Activated CD8-positive, alpha-beta memory T cell treated with anti-CD3 and anti-CD28 coated beads, Interleukin-2, amount 50 U/mL, for 24 hours (primary cell): ENCODE data around the gene RAPGEF5.

Source experiments
- DNase-seq: peaks from one replicate; pipeline ENCODE4 v3.0.0-alpha.2; 2020; ENCODE audit errors: extremely low read depth

Gene RAPGEF5

DNA sequence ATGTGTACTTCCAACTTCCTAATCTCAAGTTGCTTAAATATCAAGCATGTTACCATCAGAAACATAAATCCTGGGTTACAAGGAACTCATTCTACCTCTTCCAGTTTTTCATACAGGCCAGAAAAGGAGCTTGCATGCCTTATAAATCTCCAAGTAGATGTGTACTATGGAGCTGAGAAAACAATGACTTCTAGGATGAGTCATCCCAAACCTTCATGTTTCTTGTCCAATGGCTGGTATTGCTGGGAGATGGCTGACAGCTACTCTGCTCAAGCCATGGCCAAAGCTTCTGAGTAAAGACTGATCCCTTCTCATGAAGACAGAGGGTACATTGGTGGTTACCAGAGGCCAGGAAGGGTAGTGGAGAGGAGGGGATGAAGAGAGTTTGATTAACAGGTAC lies 8.6 kb downstream of the RAPGEF5 start:
- DNase-seq: no peak

DNA sequence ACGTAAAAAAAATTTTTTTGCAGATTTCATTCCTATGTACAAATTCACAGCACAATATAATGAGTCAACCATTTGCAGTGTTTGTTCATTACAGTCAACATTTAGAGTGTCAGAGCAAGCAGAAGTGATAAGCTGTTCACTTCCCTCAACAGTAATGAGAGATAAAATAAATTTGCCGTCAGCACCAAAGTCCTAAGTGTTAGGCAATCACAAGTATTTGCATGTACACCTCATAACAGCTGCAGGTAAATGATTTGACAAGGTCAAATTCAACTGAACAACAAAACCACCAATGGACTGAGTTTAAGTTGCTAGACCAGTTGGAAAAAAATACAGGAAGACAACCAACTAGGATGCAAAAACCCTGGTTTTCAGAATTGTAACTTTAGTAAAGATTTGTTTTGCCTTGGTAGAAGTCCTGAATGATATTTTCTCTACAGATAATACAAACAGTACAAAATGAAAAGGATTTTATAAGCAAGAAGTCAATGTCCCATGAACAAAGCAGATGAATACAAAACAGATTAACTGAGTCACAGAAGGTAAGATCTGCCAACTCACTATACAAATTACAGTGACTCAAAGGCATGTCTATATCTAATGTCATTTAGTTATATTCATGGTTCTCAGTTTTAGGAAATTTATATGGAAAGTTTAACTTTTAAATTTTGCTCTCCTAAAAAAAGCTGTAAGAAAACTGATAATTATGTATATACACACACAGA lies 10.4 kb downstream of the RAPGEF5 start:
- no peak for DNase-seq

DNA sequence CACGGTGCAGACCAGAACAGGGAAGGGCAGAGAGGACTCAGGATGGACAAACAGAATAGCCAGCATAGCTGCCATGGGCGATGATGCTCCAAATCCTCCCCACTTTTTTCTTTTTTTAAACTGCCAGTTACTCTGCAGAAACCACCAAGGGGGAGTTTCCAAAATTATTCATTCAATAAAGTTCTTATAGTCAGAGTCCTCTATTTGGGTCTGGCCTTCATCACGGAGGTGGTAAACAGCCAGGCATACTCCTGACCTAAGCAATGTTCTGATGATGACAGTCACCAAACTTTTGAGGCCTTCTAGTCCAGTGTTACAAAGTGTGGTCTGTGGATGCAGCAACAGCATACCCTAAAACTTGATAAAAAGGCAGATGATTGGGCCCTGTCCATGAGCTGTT lies 12.3 kb downstream of the RAPGEF5 start:
- DNase-seq: no peak

DNA sequence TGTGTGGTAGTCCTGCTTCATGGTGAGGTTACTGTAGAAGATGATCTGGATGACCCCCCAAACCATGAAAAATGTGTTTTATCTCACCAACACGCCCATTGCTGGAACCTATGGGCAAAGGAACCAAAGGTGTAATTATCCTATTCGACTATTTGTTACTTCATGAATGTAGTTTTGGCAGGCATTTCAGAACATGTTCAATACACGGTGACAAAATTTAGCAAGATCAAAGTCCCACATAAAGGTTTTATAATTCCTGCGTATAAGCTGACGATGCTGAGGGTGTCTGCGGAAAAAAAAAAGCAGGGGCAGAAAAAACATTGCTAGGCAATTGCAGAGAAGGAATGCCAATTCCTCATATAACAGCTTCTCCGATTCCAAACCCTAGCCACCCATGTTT lies 13.3 kb downstream of the RAPGEF5 start:
- DNase-seq: no peak

DNA sequence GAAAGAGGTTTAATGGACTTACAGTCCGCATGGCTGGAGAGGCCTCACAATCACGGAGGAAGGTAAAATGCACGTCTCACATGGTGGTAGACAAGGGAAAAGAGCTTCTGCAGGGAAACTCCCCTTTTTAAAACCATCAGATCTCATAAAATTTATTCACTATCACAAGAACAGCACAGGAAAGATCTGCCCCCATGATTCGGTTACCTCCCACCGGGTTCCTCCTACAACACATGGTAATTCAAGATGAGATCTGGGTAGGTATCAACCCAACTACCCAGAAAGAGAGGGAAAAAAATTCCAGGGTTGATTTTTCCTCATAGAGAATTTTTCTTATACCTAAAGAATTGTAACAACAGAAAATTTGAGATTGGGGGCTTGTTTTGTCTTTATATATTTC lies 13.9 kb downstream of the RAPGEF5 start:
- DNase-seq: no peak

DNA sequence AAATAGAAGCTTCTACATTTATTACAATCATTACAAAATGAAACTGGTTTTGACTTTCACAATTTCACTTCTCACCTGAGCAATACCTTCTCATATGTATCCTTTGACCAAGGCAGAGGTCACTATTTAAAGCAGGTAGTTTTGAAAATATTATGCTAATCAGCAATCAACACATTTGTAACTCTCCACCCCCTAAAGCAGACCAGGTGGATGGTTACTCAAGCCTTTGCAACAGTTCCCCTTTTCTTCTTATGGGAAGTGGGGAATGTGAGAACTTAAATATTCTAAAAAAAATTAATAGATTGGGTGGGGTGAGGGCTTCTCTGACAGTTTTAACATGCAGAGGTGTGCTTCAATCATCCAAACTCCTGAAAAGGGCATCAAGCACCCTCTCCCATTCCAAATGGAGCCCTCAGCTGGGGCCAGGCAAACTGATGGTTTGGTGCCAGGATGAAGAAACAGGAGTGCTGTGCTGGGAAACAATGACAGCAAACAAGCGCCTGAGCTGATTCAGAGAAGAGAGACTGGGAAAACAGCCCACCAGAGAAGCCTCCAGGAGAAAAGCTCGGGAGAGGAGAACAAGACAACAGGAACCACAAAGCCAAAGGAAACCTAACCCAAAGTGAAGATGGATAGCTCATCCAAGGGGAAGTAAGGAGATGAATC lies 17.1 kb downstream of the RAPGEF5 start:
- DNase-seq: no peak

DNA sequence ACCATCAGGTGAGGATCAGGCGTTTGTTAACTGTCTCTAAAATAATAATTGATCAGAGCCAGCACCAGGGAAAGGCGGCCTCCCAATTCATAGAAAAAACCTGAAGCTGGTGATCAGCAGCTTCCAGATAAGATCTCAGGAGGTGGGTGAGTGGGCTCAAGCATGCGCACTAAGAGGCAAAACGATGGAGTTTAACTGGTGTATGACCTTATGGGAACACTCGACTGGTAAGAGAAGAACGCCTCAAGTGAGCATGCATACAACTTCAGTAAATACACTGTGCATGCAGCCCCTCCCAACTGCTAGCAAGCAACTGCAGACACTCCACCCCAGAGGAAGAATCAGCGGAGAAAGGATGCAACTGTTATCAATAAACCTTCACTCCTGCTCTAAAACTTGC lies 18.1 kb downstream of the RAPGEF5 start:
- DNase-seq: no peak

DNA sequence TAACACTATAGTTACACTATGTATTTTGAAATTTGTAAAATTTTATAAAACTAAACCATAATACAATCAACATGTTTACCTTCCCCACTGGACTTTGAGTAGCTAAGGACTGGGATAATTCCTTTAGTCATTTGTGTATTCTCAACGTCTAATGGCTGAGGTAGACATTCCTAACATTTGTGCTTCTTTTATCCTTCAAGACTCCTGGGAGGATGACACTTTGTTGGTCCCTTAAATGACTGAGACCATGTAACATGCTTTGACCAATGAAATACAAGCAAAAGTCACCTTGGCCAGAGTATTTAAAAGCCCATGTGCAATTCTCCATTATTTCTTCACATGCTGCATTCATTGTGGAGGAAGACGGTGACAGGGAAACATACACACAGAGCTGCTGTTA lies 18.5 kb downstream of the RAPGEF5 start:
- no peak for DNase-seq

DNA sequence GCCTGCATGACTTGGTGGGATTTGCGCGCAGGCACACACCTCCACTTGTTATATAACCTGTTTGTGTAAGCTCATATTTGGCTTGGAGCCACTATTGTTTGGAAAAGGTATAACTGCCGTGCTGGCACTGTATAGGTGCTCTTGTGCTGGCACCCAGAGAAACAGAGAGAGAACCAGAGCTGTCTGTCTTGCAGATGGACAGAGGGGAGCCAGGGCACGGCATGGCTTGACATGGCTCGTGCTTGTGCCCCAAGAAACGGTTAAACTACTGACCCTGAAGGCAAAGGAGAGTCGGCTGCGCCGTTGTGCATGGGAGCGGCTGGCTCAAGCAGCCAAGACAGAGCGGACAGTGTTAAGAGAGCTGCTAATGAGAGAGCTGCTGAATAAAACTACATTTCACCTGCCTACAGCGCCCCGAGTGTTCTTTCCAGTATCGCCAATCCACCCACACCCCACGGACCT lies 23.2 kb downstream of the RAPGEF5 start:
- no peak for DNase-seq

DNA sequence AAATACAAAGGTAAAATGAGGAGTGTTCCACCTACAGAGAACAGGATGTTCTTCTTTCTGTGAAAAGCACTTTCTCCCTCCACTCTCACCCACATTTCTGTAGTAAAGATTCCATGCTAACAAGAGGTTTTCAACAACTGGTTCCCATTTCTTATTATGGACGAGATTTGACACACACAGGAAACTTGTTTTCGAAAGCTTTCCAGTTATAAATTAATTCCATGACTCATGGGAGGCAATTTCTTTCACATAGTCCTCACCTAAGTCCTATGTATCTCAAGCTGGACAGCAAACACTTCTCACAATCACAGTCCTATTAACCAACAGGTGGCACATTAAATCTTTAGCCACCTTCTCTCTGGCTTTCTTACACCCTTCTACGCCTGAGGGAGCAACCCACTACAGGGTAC lies 24.5 kb downstream of the RAPGEF5 start:
- no peak for DNase-seq

DNA sequence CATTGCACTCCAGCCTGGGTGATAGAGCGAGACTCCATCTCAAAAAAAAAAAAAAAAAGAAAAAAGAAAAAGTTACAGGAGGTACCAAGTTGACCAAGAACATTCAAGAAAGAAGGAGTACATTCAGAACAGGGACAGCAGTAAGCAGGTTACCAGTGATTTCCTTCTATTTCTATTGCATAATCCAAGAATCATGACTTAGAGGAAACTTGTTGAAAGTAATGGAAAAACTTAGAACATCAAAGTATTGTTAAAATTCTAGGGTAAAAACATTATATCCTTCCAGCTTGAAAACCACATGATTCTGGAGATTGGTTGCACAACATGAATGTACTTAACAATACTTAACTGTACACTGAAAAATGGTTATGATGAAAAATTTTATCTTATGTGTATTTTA lies 25.2 kb downstream of the RAPGEF5 start:
- DNase-seq: no peak

DNA sequence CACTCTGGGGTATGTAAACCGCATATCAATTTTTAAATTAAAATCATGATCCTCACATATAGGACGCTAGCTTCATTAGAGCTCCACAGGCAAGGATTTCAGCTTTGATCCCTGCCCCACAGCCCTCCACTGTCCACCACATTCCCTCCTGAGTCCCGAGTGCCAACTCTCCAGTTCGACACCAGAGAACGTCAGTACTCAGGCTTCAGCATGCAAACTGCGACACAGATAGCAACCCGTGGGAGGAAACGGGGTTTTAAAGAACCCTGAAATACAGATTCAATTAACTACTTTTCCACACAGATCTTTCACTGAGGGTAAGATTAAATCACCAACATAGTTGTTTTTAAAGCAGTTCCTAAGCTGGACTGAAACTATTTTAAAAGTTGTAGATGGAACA lies 26.1 kb downstream of the RAPGEF5 start:
- DNase-seq: no peak

DNA sequence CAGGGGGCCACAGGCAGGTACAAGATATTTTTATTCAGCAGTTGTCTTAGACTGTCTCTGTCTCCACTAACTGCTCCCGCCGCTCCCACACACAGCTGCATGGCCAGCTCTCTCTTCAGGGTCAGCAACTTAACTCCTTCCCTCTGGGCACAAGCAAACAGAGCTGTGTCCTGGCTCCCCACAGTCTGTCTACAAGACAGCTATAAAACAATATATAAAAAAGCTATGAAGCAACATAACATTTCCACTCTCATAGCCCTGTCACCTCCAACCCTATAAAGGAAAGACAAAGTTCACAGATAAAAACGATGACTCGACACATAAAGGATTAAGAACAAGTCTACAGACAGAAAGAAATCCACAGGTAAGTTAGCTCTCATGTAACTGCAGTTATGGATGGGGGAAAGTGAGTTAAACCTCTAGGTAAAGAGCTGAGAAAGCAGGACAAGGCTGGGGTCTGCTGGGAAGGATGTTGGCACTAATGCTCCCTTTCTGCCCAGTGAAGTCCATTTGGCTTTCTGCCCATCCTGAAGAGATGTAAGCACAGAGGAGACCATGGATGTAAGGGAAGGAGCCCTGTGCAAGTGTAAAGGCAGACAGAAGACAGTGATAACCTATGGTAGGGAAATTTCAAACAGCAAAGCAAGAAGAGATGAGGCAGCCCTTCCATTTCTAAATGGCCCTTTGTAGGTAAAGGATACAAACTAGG lies 27.0 kb downstream of the RAPGEF5 start:
- no peak for DNase-seq

DNA sequence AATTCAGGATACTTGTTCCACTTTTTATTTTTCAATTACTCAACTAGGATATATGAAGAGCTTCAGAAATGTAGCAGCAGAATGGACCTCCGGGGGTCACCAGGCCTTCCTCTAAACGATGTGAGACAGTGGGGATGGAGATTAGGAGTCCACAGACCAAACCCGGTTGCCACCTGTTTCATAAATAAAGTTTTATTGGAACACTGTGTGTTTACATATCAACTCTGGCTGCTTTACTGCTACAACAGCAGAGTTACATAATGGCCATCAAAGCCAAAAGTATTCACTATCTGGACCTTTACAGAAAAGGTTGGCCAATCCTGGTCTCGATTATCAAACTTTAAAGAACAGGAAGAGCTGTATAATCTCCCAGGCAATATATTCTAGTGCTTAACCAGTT lies 30.8 kb downstream of the RAPGEF5 start:
- DNase-seq: no peak

DNA sequence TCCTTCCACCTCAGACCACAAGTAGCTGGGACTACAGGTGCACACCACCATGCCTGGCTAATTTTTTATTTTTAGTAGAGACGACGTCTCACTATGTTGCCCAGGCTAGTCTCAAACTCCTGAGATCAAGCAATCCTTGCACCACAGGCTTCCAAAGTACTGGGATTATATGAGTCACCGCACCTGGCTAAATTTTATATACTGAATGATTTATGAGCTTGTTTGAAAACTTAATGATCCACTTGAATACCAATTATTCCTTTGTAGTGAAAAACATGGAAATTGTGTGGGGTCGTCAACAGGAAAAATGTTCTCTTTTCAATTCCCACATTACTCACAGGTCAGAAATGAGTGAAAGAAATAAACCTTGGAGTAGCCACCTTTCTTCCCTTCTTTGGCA lies 31.3 kb downstream of the RAPGEF5 start:
- DNase-seq: no peak

DNA sequence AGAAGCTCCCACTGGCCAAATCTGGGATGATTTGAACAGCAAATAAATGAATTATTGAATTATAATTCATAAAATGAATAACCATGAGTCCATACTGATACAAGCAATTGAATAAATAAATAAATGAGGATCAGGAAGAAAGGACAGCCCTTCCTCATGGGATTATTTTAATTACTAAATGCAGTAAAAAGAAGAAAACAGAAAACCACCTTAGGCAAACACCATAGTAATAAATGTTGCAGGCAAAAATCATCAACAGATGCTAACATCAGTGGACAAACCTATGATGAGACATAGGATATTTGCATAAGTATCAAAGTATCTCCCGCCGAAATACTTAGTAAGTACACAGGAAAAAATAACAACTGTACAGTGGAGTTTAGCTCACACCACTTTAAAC lies 33.2 kb downstream of the RAPGEF5 start:
- no peak for DNase-seq

DNA sequence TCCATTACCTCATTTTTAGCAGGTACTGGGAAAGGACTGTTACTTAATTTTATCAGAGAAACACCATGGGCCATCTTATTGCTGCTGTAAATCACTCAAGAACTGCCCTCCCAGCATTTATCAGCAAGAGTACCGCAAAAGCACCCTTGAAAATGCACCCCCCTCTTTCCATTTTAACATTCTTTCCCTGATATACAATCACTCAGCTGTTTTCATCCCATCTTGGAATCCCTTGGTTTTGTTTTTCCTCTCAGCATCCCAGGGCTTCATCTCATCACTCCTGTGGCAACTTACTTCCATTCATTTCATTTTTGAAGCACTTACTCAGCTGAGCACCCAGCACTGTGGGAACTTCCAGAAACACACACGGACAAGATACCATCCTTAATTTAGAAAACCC lies 36.5 kb downstream of the RAPGEF5 start:
- no peak for DNase-seq

DNA sequence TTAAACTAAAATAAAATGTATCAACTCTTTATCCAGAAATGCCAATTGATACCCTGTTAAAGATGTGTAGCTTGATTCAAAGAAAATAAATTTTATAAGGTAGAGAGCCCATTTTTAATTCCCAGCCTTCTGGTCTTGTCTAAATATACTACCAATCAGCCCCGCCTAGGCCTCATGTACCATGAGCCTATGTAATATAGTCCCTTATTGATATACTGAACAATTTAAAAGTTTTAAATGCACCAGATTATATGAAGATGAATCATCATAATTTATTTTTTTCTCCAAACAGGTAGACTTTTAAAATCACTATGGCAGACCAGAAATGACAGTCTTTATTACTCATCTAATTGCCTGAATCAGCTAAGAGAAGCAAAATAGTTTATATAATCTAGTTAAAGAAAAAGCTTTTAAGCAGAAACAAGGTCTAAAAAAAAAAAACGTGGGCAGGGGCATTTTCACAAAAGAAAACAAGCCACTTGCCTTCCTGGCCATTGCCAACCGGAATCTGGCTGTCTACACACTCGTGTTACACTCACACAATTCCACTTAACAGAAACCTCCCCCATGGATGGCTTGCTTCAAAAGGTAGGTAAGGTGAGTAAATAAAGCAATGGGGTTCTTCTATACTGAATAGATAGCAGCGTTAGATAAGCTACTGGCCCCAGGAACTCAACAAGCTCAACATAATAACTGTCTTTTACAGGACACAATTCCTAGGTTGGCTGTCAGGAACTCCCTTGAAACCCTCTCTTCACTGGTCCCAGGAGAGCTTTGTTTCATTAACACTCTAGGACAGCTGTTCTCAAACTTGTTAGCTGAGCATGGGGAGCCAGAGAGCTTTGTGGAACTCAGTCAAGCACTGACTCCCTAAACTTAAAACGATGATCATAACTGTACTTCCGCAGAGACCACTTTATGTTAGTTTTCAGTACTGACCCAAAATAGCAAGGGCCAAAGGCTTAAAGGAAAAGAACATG lies 37.2 kb downstream of the RAPGEF5 start:
- no peak for DNase-seq

DNA sequence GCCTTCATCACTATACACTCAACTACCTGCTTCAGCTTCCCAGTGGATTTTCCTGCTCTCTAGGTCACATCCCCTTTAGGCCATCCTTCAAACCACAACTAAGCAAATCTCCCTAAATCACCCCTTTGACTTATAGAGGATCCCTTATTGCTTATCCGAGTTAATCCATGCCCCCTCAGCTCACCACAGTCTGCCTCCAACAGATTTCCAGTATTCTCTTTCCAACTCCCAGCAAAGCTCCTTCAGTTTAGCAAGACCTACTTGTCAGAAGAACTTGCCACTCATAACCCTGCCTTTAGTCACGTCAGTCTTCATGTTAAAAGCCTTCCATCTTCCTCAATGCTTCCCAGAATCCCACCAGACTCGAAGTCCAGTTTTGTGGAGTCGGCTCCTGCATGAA lies 38.6 kb downstream of the RAPGEF5 start:
- no peak for DNase-seq

DNA sequence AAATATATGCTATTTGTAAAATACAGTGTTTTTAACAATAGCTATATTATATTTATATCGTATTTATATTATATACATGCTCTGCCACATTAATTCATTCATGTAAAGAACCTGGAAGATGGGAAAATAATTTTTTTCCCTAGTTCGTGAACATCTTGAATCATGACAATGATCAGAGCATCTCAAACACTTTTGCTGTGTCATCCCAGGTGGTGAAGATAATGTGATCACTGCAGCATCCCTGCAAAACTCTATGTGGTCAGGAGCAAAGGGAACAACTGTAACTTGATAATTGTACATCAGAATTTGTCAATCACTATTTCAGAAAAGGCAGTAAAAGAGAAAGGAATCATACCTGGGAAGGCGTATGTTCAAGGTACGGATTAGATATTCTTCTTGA lies 39.3 kb downstream of the RAPGEF5 start:
- no peak for DNase-seq

DNA sequence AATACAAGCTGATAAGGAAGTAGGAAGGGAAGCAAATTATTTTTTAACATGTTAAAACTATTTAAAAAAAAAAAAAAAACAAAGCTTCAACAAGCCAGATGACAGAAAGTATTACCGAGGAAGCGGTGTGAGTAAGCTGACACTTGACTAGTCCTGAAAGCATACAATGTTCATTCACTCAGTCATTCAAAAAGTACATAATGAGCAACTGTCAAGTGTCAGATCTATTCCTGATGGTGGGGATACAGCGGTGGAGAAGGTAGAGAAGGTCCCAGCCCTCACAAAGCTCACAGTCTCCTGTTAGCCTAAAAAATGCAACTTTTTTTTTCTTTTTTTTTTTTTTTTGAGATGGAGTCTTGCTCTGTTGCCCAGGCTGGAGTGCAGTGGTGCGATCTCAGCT lies 40.0 kb downstream of the RAPGEF5 start:
- no peak for DNase-seq

DNA sequence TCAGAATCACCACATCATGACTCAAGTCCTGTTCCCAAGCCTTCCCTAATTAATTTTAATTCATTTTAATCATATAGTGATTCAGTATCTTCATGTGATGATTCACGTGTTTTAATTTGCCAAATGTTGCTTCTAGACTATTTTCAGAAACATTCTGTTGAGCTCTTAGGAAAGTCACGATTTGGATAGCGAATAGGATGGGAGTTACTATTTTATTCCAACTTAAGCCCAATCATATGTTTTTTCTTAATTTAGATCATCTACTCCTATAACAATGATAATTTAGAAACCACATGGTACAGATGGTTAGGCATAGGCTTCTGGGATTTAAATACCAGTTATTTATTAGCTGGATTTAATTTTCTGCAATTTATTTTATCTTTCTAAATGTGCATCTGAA lies 49.1 kb downstream of the RAPGEF5 start:
- no peak for DNase-seq
